ENCODE measurements around the gene SBNO1.

- TF ChIP-seq REST (IDR thresholded peaks at IDR 0.05; ENCODE audit: insufficient read depth in 1 of 2, low read depth in 2 of 2, low read length in 2 of 2) (no peak), POLR2AphosphoS5 (IDR thresholded peaks at IDR 0.05; ENCODE audit: low read depth, low read length) (no peak), SIN3A (IDR thresholded peaks at IDR 0.05; ENCODE audit: borderline replicate concordance, insufficient read depth, low read length) (no peak), TAF1 (IDR thresholded peaks at IDR 0.05; ENCODE audit: borderline replicate concordance, insufficient read depth, low read length) (no peak), FOXP2 (optimal IDR thresholded peaks at IDR 0.05; ENCODE audit: borderline replicate concordance, extremely low read depth, extremely low read length, insufficient read depth) (no peak)
These were observed 4.6 kb upstream of the SBNO1 start for GRCh38 chr12:123369229-123369628.
